Measurements from ENCODE around the gene SLC36A3. TPM values are rescaled to one million over a fixed set of nuclear protein-coding genes. Genes with fewer than 3 reads are reported as not detected.
A peak's percentile ranks its signal among the peaks of the same experiment; 100 is the strongest.
"Not testable (repeated sequence)": the region's sequence is repeated elsewhere in the genome, so short reads cannot be mapped to it uniquely, and the experiment has no call there.

The SLC36A3 gene
- total RNA-seq, 2 experiments from 2014 or later = not detected

GRCh38 chr5:151255621-151256286 is 47.8 kb downstream of the SLC36A3 start:
- ChIA-PET CTCF (ENCODE audit: unreplicated experiment) (interaction anchor here (1.6 kb wide), 1 partner anchor 18 kb away, joined by 3 read pairs; no protein-coding TSS in a partner anchor), POLR2A (interaction anchor here (0.6 to 1.8 kb wide), 3 partner anchors 21 to 798 kb away, joined by 3 to 11 read pairs (median 3); no protein-coding TSS in a partner anchor)
- Histone ChIP-seq H3K9me3 (ENCODE audit: low read length) (no peaks in the 10 kb centered on the region), H3K9me2 (ENCODE audit: insufficient read depth, low read length) (no peaks in the 10 kb centered on the region), H3K4me1 (ENCODE audit: insufficient read depth, low read length, poor library complexity, severe bottlenecking) (peaks cover 62% of the 10 kb centered on the region), H3K27ac (ENCODE audit: low read depth, low read length, poor library complexity, severe bottlenecking) (peak overlapping the region; percentile 88), H3K4me3 (ENCODE audit: low read depth, low read length, poor library complexity, severe bottlenecking) (peak overlapping the region; percentile 97), H3K79me2 (ENCODE audit: insufficient read depth, low read depth, low read length) (peaks cover 71% of the 10 kb centered on the region), H3K4me2 (ENCODE audit: low read length) (peak overlapping the region; percentile 99), H4K20me1 (ENCODE audit: insufficient read depth, low read length) (peaks cover 9% of the 10 kb centered on the region; the same call in 1 of the 2 replicates), H3K36me3 (ENCODE audit: insufficient read depth, low read length) (peaks cover 39% of the 10 kb centered on the region), H2AFZ (ENCODE audit: low read length) (peak overlapping the region; percentile 29; the same call in 1 of the 2 replicates)
- intact Hi-C loops (cut with micrococcal nuclease; ENCODE audit: unreplicated experiment) = loop anchor here (2.0 to 10.0 kb wide), 3 partner anchors 59 to 771 kb away; no protein-coding TSS in a partner anchor
- no TSS peak for BruUV-seq (replicated peaks)
- no peak for TF ChIP-seq EZH2phosphoT487 (IDR thresholded peaks at IDR 0.05; ENCODE audit: borderline replicate concordance, low read depth, low read length)
- TF ChIP-seq CTCF (conservative IDR thresholded peaks at IDR 0.05; ENCODE audit: low read length) = no peak
- peak; percentile 89 for DNase-seq (ENCODE audit: low spot score)

- ChIA-PET CTCF (ENCODE audit: unreplicated experiment) (interaction anchor here (1.6 kb wide), 1 partner anchor 17 kb away, joined by 3 read pairs; no protein-coding TSS in a partner anchor), POLR2A (interaction anchor here (0.6 to 1.8 kb wide), 8 partner anchors 21 to 103 kb away, joined by 3 to 11 read pairs (median 4); no protein-coding TSS in a partner anchor)
- H3K27ac ChIP-seq (ENCODE audit: low read depth, low read length, poor library complexity, severe bottlenecking) = peak overlapping the region; percentile 88
- not testable (repeated sequence) for H2AFZ ChIP-seq (ENCODE audit: low read length); H3K9me3 ChIP-seq (ENCODE audit: low read length); DNase-seq (ENCODE audit: low spot score); H3K9me2 ChIP-seq (ENCODE audit: insufficient read depth, low read length); BruUV-seq (replicated peaks); H4K20me1 ChIP-seq (ENCODE audit: insufficient read depth, low read length)
- H3K4me2 ChIP-seq (ENCODE audit: low read length) = peak overlapping the region; percentile 99
- peaks cover 31% of the 10 kb centered on the region for H3K36me3 ChIP-seq (ENCODE audit: insufficient read depth, low read length)
- H3K4me3 ChIP-seq (ENCODE audit: low read depth, low read length, poor library complexity, severe bottlenecking) = peak overlapping the region; percentile 97
- intact Hi-C loops (cut with micrococcal nuclease; ENCODE audit: unreplicated experiment) = loop anchor here (5.0 to 10.0 kb wide), 5 partner anchors 43 to 770 kb away; partner anchors contain the start of gene G3BP1
- peaks cover 67% of the 10 kb centered on the region for H3K79me2 ChIP-seq (ENCODE audit: insufficient read depth, low read depth, low read length)
- H3K4me1 ChIP-seq (ENCODE audit: insufficient read depth, low read length, poor library complexity, severe bottlenecking) = peaks cover 65% of the 10 kb centered on the region
Observed at GRCh38 chr5:151254990-151255389, 48.6 kb downstream of the SLC36A3 start.

- peaks cover 27% of the 10 kb centered on the region for H3K36me3 ChIP-seq (ENCODE audit: insufficient read depth, low read length)
- H3K9me2 ChIP-seq (ENCODE audit: insufficient read depth, low read length) = no peaks in the 10 kb centered on the region
- H3K4me1 ChIP-seq (ENCODE audit: insufficient read depth, low read length, poor library complexity, severe bottlenecking) = peaks cover 65% of the 10 kb centered on the region
- peak overlapping the region; percentile 88 for H3K27ac ChIP-seq (ENCODE audit: low read depth, low read length, poor library complexity, severe bottlenecking)
- no TSS peak for BruUV-seq (replicated peaks)
- no peak for DNase-seq (ENCODE audit: low spot score)
- peak overlapping the region; percentile 99 for H3K4me2 ChIP-seq (ENCODE audit: low read length)
- H3K4me3 ChIP-seq (ENCODE audit: low read depth, low read length, poor library complexity, severe bottlenecking) = peak overlapping the region; percentile 97
- peaks cover 9% of the 10 kb centered on the region; the same call in 1 of the 2 replicates for H4K20me1 ChIP-seq (ENCODE audit: insufficient read depth, low read length)
- no peaks in the 10 kb centered on the region for H3K9me3 ChIP-seq (ENCODE audit: low read length)
- intact Hi-C loops (cut with micrococcal nuclease; ENCODE audit: unreplicated experiment) = loop anchor here (5.0 to 10.0 kb wide), 4 partner anchors 42 to 770 kb away; partner anchors contain the start of gene G3BP1
- TF ChIP-seq CTCF (conservative IDR thresholded peaks at IDR 0.05; ENCODE audit: low read length) = no peak
- no peak for TF ChIP-seq EZH2phosphoT487 (IDR thresholded peaks at IDR 0.05; ENCODE audit: borderline replicate concordance, low read depth, low read length)
- no peak overlapping the region for H2AFZ ChIP-seq (ENCODE audit: low read length)
- ChIA-PET CTCF (ENCODE audit: unreplicated experiment) (interaction anchor here (0.6 to 1.9 kb wide), 2 partner anchors 44 to 104 kb away, joined by 3 to 9 read pairs; no protein-coding TSS in a partner anchor), POLR2A (interaction anchor here (0.6 to 4.8 kb wide), 13 partner anchors 13 to 510 kb away, joined by 3 to 49 read pairs (median 4); no protein-coding TSS in a partner anchor)
- H3K79me2 ChIP-seq (ENCODE audit: insufficient read depth, low read depth, low read length) = peaks cover 66% of the 10 kb centered on the region
Observed at GRCh38 chr5:151254556-151254955, 49.0 kb downstream of the SLC36A3 start.

All from OCI-LY7 (cell line).